Measurements from ENCODE around the gene CASZ1. TPM values are rescaled to one million over a fixed set of nuclear protein-coding genes. Genes with fewer than 3 reads are reported as not detected.

Gene CASZ1
- total and polyA plus RNA-seq, 2 donors: 1.8 to 3.9 TPM

GRCh38 chr1:10825592-10825991 is 29.1 kb upstream of the CASZ1 start:
- H3K4me3 ChIP-seq (ENCODE audit: low read length in 2 of 2): no peak overlapping the region
- H3K27me3 ChIP-seq (ENCODE audit: control insufficient read depth in 2 of 2, insufficient read depth in 1 of 2, low read length in 1 of 2): peaks cover 3 to 49% of the 10 kb centered on the region in 2 donors
- no peaks in the 10 kb centered on the region for H3K4me1 ChIP-seq (ENCODE audit: control insufficient read depth in 2 of 2, insufficient read depth in 2 of 2, low read length in 2 of 2)
- 87% methylated on average over 6 of the region's 6 CpGs for WGBS
- H3K9me3 ChIP-seq (ENCODE audit: control insufficient read depth in 2 of 2, insufficient read depth in 1 of 2, low read length in 1 of 2): peaks cover 0 to 4% of the 10 kb centered on the region in 2 donors
- H3K36me3 ChIP-seq (ENCODE audit: control insufficient read depth in 2 of 2, insufficient read depth in 2 of 2, low read length in 1 of 2): no peaks in the 10 kb centered on the region
- H3K27ac ChIP-seq (ENCODE audit: low read depth in 1 of 2, low read length in 1 of 2): no peak overlapping the region
- DNase-seq (ENCODE audit: low read depth in 6 of 9, low spot score in 9 of 9): no peak

- no peaks in the 10 kb centered on the region for H3K36me3 ChIP-seq (ENCODE audit: control insufficient read depth in 2 of 2, insufficient read depth in 2 of 2, low read length in 1 of 2)
- H3K27me3 ChIP-seq (ENCODE audit: control insufficient read depth in 2 of 2, insufficient read depth in 1 of 2, low read length in 1 of 2): peaks cover 3 to 45% of the 10 kb centered on the region in 2 donors
- H3K27ac ChIP-seq (ENCODE audit: low read depth in 1 of 2, low read length in 1 of 2): no peak overlapping the region
- H3K4me3 ChIP-seq (ENCODE audit: low read length in 2 of 2): no peak overlapping the region
- WGBS: 87% methylated on average over 19 of the region's 19 CpGs
- peaks cover 0 to 4% of the 10 kb centered on the region in 2 donors for H3K9me3 ChIP-seq (ENCODE audit: control insufficient read depth in 2 of 2, insufficient read depth in 1 of 2, low read length in 1 of 2)
- DNase-seq (ENCODE audit: low read depth in 6 of 9, low spot score in 9 of 9): no peak
- H3K4me1 ChIP-seq (ENCODE audit: control insufficient read depth in 2 of 2, insufficient read depth in 2 of 2, low read length in 2 of 2): no peaks in the 10 kb centered on the region
These were observed 28.5 kb upstream of the CASZ1 start for GRCh38 chr1:10824821-10825540.

- WGBS: 88% methylated on average over 14 of the region's 14 CpGs
These were observed 26.6 kb upstream of the CASZ1 start for GRCh38 chr1:10823000-10823401.

GRCh38 chr1:10821388-10821787 is 24.9 kb upstream of the CASZ1 start:
- WGBS: 100% methylated on average over 2 of the region's 2 CpGs
- no peak overlapping the region for H3K27ac ChIP-seq (ENCODE audit: low read depth in 1 of 2, low read length in 1 of 2)
- no peaks in the 10 kb centered on the region for H3K4me1 ChIP-seq (ENCODE audit: control insufficient read depth in 2 of 2, insufficient read depth in 2 of 2, low read length in 2 of 2)

More at GRCh38 chr1:10823000-10823401, 26.6 kb upstream of the CASZ1 start:
- Histone ChIP-seq H3K36me3 (ENCODE audit: control insufficient read depth in 2 of 2, insufficient read depth in 2 of 2, low read length in 1 of 2) (no peaks in the 10 kb centered on the region), H3K4me1 (ENCODE audit: control insufficient read depth in 2 of 2, insufficient read depth in 2 of 2, low read length in 2 of 2) (no peaks in the 10 kb centered on the region), H3K27me3 (ENCODE audit: control insufficient read depth in 2 of 2, insufficient read depth in 1 of 2, low read length in 1 of 2) (peaks cover 0 to 34% of the 10 kb centered on the region in 2 donors), H3K4me3 (ENCODE audit: low read length in 2 of 2) (no peak overlapping the region), H3K27ac (ENCODE audit: low read depth in 1 of 2, low read length in 1 of 2) (no peak overlapping the region), H3K9me3 (ENCODE audit: control insufficient read depth in 2 of 2, insufficient read depth in 1 of 2, low read length in 1 of 2) (peaks cover 0 to 4% of the 10 kb centered on the region in 2 donors)
- no peak for DNase-seq (ENCODE audit: low read depth in 6 of 9, low spot score in 9 of 9)

GRCh38 chr1:10820422-10820821 is 24.0 kb upstream of the CASZ1 start:
- H3K4me3 ChIP-seq (ENCODE audit: low read length in 2 of 2): no peak overlapping the region
- no peak overlapping the region for H3K27ac ChIP-seq (ENCODE audit: low read depth in 1 of 2, low read length in 1 of 2)
- no peaks in the 10 kb centered on the region for H3K36me3 ChIP-seq (ENCODE audit: control insufficient read depth in 2 of 2, insufficient read depth in 2 of 2, low read length in 1 of 2)
- WGBS: 88% methylated on average over 7 of the region's 7 CpGs
- peaks cover 0 to 21% of the 10 kb centered on the region in 2 donors for H3K27me3 ChIP-seq (ENCODE audit: control insufficient read depth in 2 of 2, insufficient read depth in 1 of 2, low read length in 1 of 2)
- peaks cover 0 to 4% of the 10 kb centered on the region in 2 donors for H3K9me3 ChIP-seq (ENCODE audit: control insufficient read depth in 2 of 2, insufficient read depth in 1 of 2, low read length in 1 of 2)
- no peaks in the 10 kb centered on the region for H3K4me1 ChIP-seq (ENCODE audit: control insufficient read depth in 2 of 2, insufficient read depth in 2 of 2, low read length in 2 of 2)
- no peak for DNase-seq (ENCODE audit: low read depth in 6 of 9, low spot score in 9 of 9)

More at GRCh38 chr1:10821388-10821787, 24.9 kb upstream of the CASZ1 start:
- DNase-seq (ENCODE audit: low read depth in 6 of 9, low spot score in 9 of 9): no peak
- peaks cover 0 to 4% of the 10 kb centered on the region in 2 donors for H3K9me3 ChIP-seq (ENCODE audit: control insufficient read depth in 2 of 2, insufficient read depth in 1 of 2, low read length in 1 of 2)
- no peak overlapping the region for H3K4me3 ChIP-seq (ENCODE audit: low read length in 2 of 2)
- H3K27me3 ChIP-seq (ENCODE audit: control insufficient read depth in 2 of 2, insufficient read depth in 1 of 2, low read length in 1 of 2): peaks cover 0 to 23% of the 10 kb centered on the region in 2 donors
- H3K36me3 ChIP-seq (ENCODE audit: control insufficient read depth in 2 of 2, insufficient read depth in 2 of 2, low read length in 1 of 2): no peaks in the 10 kb centered on the region

- Histone ChIP-seq H3K27ac (ENCODE audit: low read depth in 1 of 2, low read length in 1 of 2) (no peak overlapping the region), H3K27me3 (ENCODE audit: control insufficient read depth in 2 of 2, insufficient read depth in 1 of 2, low read length in 1 of 2) (peaks cover 0 to 17% of the 10 kb centered on the region in 2 donors), H3K36me3 (ENCODE audit: control insufficient read depth in 2 of 2, insufficient read depth in 2 of 2, low read length in 1 of 2) (no peaks in the 10 kb centered on the region), H3K4me1 (ENCODE audit: control insufficient read depth in 2 of 2, insufficient read depth in 2 of 2, low read length in 2 of 2) (no peaks in the 10 kb centered on the region), H3K9me3 (ENCODE audit: control insufficient read depth in 2 of 2, insufficient read depth in 1 of 2, low read length in 1 of 2) (peaks cover 0 to 4% of the 10 kb centered on the region in 2 donors), H3K4me3 (ENCODE audit: low read length in 2 of 2) (no peak overlapping the region)
- WGBS: 89% methylated on average over 13 of the region's 13 CpGs
- no peak for DNase-seq (ENCODE audit: low read depth in 6 of 9, low spot score in 9 of 9)
These were observed 22.9 kb upstream of the CASZ1 start for GRCh38 chr1:10819198-10819901.

- Histone ChIP-seq H3K4me1 (ENCODE audit: control insufficient read depth in 2 of 2, insufficient read depth in 2 of 2, low read length in 2 of 2) (no peaks in the 10 kb centered on the region), H3K4me3 (ENCODE audit: low read length in 2 of 2) (no peak overlapping the region), H3K27ac (ENCODE audit: low read depth in 1 of 2, low read length in 1 of 2) (no peak overlapping the region), H3K9me3 (ENCODE audit: control insufficient read depth in 2 of 2, insufficient read depth in 1 of 2, low read length in 1 of 2) (peaks cover 0 to 4% of the 10 kb centered on the region in 2 donors), H3K27me3 (ENCODE audit: control insufficient read depth in 2 of 2, insufficient read depth in 1 of 2, low read length in 1 of 2) (peaks cover 0 to 19% of the 10 kb centered on the region in 2 donors), H3K36me3 (ENCODE audit: control insufficient read depth in 2 of 2, insufficient read depth in 2 of 2, low read length in 1 of 2) (no peaks in the 10 kb centered on the region)
- no peak for DNase-seq (ENCODE audit: low read depth in 6 of 9, low spot score in 9 of 9)
- WGBS: 87% methylated on average over 17 of the region's 17 CpGs
These were observed 22.1 kb upstream of the CASZ1 start for GRCh38 chr1:10818262-10819197.

- WGBS: 95% methylated on average over 13 of the region's 13 CpGs
- H3K4me3 ChIP-seq (ENCODE audit: low read length in 2 of 2): no peak overlapping the region
- H3K27me3 ChIP-seq (ENCODE audit: control insufficient read depth in 2 of 2, insufficient read depth in 1 of 2, low read length in 1 of 2): peaks cover 0 to 18% of the 10 kb centered on the region in 2 donors
- no peak overlapping the region for H3K27ac ChIP-seq (ENCODE audit: low read depth in 1 of 2, low read length in 1 of 2)
- no peaks in the 10 kb centered on the region for H3K4me1 ChIP-seq (ENCODE audit: control insufficient read depth in 2 of 2, insufficient read depth in 2 of 2, low read length in 2 of 2)
- no peak for DNase-seq (ENCODE audit: low read depth in 6 of 9, low spot score in 9 of 9)
- H3K9me3 ChIP-seq (ENCODE audit: control insufficient read depth in 2 of 2, insufficient read depth in 1 of 2, low read length in 1 of 2): no peaks in the 10 kb centered on the region
- no peaks in the 10 kb centered on the region for H3K36me3 ChIP-seq (ENCODE audit: control insufficient read depth in 2 of 2, insufficient read depth in 2 of 2, low read length in 1 of 2)
These were observed 20.4 kb upstream of the CASZ1 start for GRCh38 chr1:10816743-10817369.
